Testis (tissue), 3 donors: ENCODE data around the gene MUC3A. TPM values are rescaled to one million over a fixed set of nuclear protein-coding genes. Genes with fewer than 3 reads are reported as not detected.

ENCODE experiments used
- DNase-seq: peaks from one replicate; pipeline ENCODE4 v3.0.0-alpha.2; 2019
- H3K27ac ChIP-seq, 2 donors: fragments of 200-600 bp; sonication (generic); one replicate each; pipeline ENCODE4 v1.5.1; 2019
- H3K27me3 ChIP-seq: fragments of 200-600 bp; sonication (generic); one replicate; pipeline ENCODE4 v1.5.1; 2019
- H3K36me3 ChIP-seq: fragments of 200-600 bp; sonication (generic); one replicate; pipeline ENCODE4 v1.5.1; 2017; ENCODE audit warnings: low read depth; ENCODE audit errors: missing control alignments
- H3K4me1 ChIP-seq: fragments of 200-600 bp; sonication (generic); one replicate; pipeline ENCODE4 v1.5.1; 2019
- H3K4me3 ChIP-seq, 2 donors: fragments of 200-600 bp; sonication (generic); one replicate each; pipeline ENCODE4 v1.5.1; 2017 to 2019
- H3K9me3 ChIP-seq: fragments of 200-600 bp; sonication (generic); one replicate; pipeline ENCODE4 v1.5.1; 2017
- CTCF ChIP-seq, 3 experiments: fragments of 450-650 bp in 2 of 3; fragments of 200-600 bp in 1 of 3; sonication (generic) in 1 of 3; IDR thresholded peaks; one replicate each; pipeline ENCODE4 v1.5.1; 2016 to 2019; ENCODE audit warnings: antibody characterized with exemption in 3 of 3, mild to moderate bottlenecking in 2 of 3, moderate library complexity in 1 of 3
- POLR2A ChIP-seq: fragments of 450-650 bp; IDR thresholded peaks from one replicate; pipeline ENCODE4 v1.6.1; 2017; ENCODE audit warnings: antibody characterized with exemption, mild to moderate bottlenecking, moderate library complexity
- WGBS, 2 donors: methylation state at CpG; one replicate each; pipeline ENCODE4 v1.1.5; 2018; 5-methylcytosine and 5-hydroxymethylcytosine counted together
- intact Hi-C: fragments of 100-400 bp; cut with DNase I; formaldehyde crosslinking; loops from one replicate; pipeline ENCODE4 v1.15.1; 2023; ENCODE audit warnings: low total_unique reads
- polyA plus RNA-seq: library from polyadenylated mRNA; stranded (reverse); fragments of 350-450 nt; fragmentation: Illumina TruSeq; extraction: RNeasy Lipid Tissue Mini Kit (QIAGEN cat#74804); gene quantifications from one replicate; pipeline ENCODE4 v1.2.3, GENCODE V29; 2014; ENCODE audit warnings: low read depth, low replicate concordance; ENCODE audit not compliant: insufficient read depth
- total RNA-seq, 2 donors: library from RNA; depleted of rRNA; stranded (reverse); fragments of >200 nt; gene quantifications; one replicate each; pipeline ENCODE4 v1.2.3, GENCODE V29; 2016

The MUC3A gene
- total and polyA plus RNA-seq, 3 donors from 2014 or later = 1.5 to 2.1 (median 1.6) TPM

DNA sequence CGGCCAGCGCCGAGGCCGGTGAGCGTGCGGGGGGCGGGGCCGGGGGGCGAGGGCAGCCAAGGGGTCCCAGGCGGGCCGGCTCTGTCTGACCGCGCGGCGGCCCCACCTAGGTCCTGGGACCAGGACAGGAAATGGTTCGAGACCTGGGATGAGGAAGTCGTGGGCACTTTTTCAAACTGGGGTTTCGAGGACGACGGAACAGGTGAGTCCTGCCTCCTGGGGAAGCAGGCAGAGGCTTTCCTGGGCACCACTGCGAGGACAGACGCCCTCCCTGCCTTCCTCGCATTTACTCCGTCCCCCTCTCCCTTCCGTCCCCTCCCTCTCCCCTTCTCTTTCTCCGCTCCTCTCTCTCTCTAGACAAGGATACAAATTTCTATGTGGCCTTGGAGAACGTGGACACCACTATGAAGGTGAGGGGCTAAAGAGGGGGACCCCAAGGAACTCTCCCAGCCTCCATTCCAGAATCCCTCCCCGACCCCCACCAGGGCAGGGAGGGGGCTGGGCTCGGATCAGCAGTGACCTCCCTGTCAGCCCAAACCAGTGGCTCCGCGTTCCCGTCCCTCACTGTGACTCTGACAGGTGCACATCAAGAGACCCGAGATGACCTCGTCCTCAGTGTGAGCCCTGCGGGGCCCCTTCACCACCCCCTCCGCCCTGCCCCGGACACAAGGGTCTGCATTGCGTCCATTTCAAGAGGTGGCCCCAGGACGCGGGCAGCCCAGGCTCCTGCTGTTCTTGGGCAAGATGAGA, 17.4 kb downstream of the MUC3A start:
- H3K27ac ChIP-seq = no peak overlapping the region
- intact Hi-C loops = no loop called here

GRCh38 chr7:100967292-100967863, 18.0 kb downstream of the MUC3A start:
- no peak for DNase-seq
- peaks cover 16% of the 10 kb centered on the region for H3K27me3 ChIP-seq
- peaks cover 13% of the 10 kb centered on the region for H3K4me1 ChIP-seq
- H3K27ac ChIP-seq = no peak overlapping the region
- peak overlapping the region in 1 of 2 donors; percentile 36 for H3K4me3 ChIP-seq
- 21 to 31% methylated on average over 13 of the region's 13 CpGs for WGBS, 2 donors
- intact Hi-C loops = no loop called here
- no peaks in the 10 kb centered on the region for H3K36me3 ChIP-seq
- no peak for TF ChIP-seq CTCF (IDR thresholded peaks at IDR 0.05)
- no peak for TF ChIP-seq POLR2A
- H3K9me3 ChIP-seq = no peaks in the 10 kb centered on the region

More for the DNA sequence above, 17.4 kb downstream of the MUC3A start:
- WGBS, 2 donors = 6 to 7% methylated on average over 29 to 40 of the region's 40 CpGs
- Histone ChIP-seq H3K9me3 (no peaks in the 10 kb centered on the region), H3K27me3 (peaks cover 16% of the 10 kb centered on the region), H3K4me1 (peaks cover 13% of the 10 kb centered on the region), H3K36me3 (no peaks in the 10 kb centered on the region), H3K4me3 (peak overlapping the region; percentile 36 to 48)
- DNase-seq = no peak
- TF ChIP-seq POLR2A (no peak), CTCF (IDR thresholded peaks at IDR 0.05) (no peak)

DNA sequence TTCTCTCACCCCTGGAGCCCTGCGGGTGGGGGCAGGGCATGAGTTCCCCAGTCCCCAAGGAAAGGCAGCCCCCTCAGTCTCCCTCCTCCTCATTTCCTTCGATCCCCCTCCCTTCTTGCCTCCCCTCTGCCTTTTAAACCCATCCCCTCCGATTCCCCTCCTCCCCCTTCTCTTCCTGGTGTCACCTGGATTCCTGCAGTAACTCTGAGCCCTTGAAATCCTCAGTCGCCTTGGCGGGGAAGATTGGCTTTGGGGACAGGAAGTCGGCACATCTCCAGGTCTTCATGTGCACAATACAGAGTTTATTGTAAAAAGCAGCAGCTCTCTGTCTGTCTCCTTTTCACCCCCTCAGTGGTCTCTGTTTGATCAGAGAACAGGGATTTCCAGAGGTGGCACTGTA, 18.7 kb downstream of the MUC3A start:
- WGBS, 2 donors = 13 to 14% methylated on average over 5 to 6 of the region's 6 CpGs
- Histone ChIP-seq H3K4me1 (peaks cover 13% of the 10 kb centered on the region), H3K27me3 (peaks cover 16% of the 10 kb centered on the region), H3K9me3 (no peaks in the 10 kb centered on the region), H3K4me3 (no peak overlapping the region), H3K36me3 (no peaks in the 10 kb centered on the region), H3K27ac (no peak overlapping the region)
- no peak for TF ChIP-seq CTCF (IDR thresholded peaks at IDR 0.05)
- TF ChIP-seq POLR2A = no peak
- DNase-seq = no peak
- intact Hi-C loops = no loop called here

- intact Hi-C loops = no loop called here
- 26 to 44% methylated on average over 2 to 3 of the region's 3 CpGs for WGBS, 2 donors
- H3K4me3 ChIP-seq = no peak overlapping the region
- TF ChIP-seq POLR2A = no peak
- TF ChIP-seq CTCF (IDR thresholded peaks at IDR 0.05) = no peak
- H3K27ac ChIP-seq = no peak overlapping the region
- H3K9me3 ChIP-seq = no peaks in the 10 kb centered on the region
- peaks cover 16% of the 10 kb centered on the region for H3K27me3 ChIP-seq
- DNase-seq = no peak
- H3K4me1 ChIP-seq = peaks cover 13% of the 10 kb centered on the region
- H3K36me3 ChIP-seq = no peaks in the 10 kb centered on the region
Measured at GRCh38 chr7:100968650-100969049, 19.3 kb downstream of the MUC3A start.
